ENCODE measurements around the gene PRIMA1.

Gene PRIMA1

GRCh38 chr14:93794756-93795155 is 6.5 kb upstream of the PRIMA1 start:
- no peak for DNase-seq

GRCh38 chr14:93793555-93794324 is 5.5 kb upstream of the PRIMA1 start:
- DNase-seq, result no peak

- DNase-seq, result no peak
Observed at GRCh38 chr14:93792391-93792790, 4.1 kb upstream of the PRIMA1 start.

- no peak for DNase-seq
Observed at GRCh38 chr14:93790966-93791365, 2.7 kb upstream of the PRIMA1 start.

- DNase-seq, result no peak
Observed at GRCh38 chr14:93789228-93790130, 1.2 kb upstream of the PRIMA1 start.

GRCh38 chr14:93788543-93789227 is 400 bp upstream of the PRIMA1 start:
- DNase-seq, result peak in 1 of 2 experiments; percentile 51

GRCh38 chr14:93787465-93788292 is 606 bp downstream of the PRIMA1 start:
- no peak for DNase-seq

GRCh38 chr14:93785423-93785822 is 2.9 kb downstream of the PRIMA1 start:
- DNase-seq, result no peak

GRCh38 chr14:93784878-93785277 is 3.4 kb downstream of the PRIMA1 start:
- no peak for DNase-seq

GRCh38 chr14:93780813-93781400 is 7.4 kb downstream of the PRIMA1 start:
- no peak for DNase-seq

- DNase-seq, result no peak
Observed at GRCh38 chr14:93778856-93779629, 9.2 kb downstream of the PRIMA1 start.

- DNase-seq, result no peak
Observed at GRCh38 chr14:93778453-93778852, 9.8 kb downstream of the PRIMA1 start.

GRCh38 chr14:93775744-93776143 is 12.5 kb downstream of the PRIMA1 start:
- DNase-seq, result no peak

- DNase-seq, result no peak
Observed at GRCh38 chr14:93775158-93775557, 13.1 kb downstream of the PRIMA1 start.

- DNase-seq, result no peak
Observed at GRCh38 chr14:93772263-93772662, 16.0 kb downstream of the PRIMA1 start.

GRCh38 chr14:93765970-93766369 is 22.3 kb downstream of the PRIMA1 start:
- no peak for DNase-seq

GRCh38 chr14:93765155-93765554 is 23.1 kb downstream of the PRIMA1 start:
- DNase-seq, result no peak

- DNase-seq, result no peak
Observed at GRCh38 chr14:93764211-93764659, 24.1 kb downstream of the PRIMA1 start.

- peak; percentile 39 to 67 for DNase-seq
Observed at GRCh38 chr14:93759719-93760307, 28.5 kb downstream of the PRIMA1 start.

GRCh38 chr14:93757206-93757605 is 31.1 kb downstream of the PRIMA1 start:
- DNase-seq, result no peak

GRCh38 chr14:93753647-93754046 is 34.6 kb downstream of the PRIMA1 start:
- DNase-seq, result no peak
